Tracheal epithelial cell (primary cell): ENCODE results near the gene MATK. TPM values are rescaled to one million over a fixed set of nuclear protein-coding genes. Genes with fewer than 3 reads are reported as not detected.

ENCODE experiments used
- total RNA-seq: library from RNA; depleted of rRNA; stranded (reverse); fragments of >200 nt; gene quantifications from 2 replicates; pipeline ENCODE4 v1.2.1, GENCODE V29; 2014

The MATK gene, protein sequence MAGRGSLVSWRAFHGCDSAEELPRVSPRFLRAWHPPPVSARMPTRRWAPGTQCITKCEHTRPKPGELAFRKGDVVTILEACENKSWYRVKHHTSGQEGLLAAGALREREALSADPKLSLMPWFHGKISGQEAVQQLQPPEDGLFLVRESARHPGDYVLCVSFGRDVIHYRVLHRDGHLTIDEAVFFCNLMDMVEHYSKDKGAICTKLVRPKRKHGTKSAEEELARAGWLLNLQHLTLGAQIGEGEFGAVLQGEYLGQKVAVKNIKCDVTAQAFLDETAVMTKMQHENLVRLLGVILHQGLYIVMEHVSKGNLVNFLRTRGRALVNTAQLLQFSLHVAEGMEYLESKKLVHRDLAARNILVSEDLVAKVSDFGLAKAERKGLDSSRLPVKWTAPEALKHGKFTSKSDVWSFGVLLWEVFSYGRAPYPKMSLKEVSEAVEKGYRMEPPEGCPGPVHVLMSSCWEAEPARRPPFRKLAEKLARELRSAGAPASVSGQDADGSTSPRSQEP
- 1.7 TPM in 1 of 2 replicates, not detected in the other for total RNA-seq

DNA sequence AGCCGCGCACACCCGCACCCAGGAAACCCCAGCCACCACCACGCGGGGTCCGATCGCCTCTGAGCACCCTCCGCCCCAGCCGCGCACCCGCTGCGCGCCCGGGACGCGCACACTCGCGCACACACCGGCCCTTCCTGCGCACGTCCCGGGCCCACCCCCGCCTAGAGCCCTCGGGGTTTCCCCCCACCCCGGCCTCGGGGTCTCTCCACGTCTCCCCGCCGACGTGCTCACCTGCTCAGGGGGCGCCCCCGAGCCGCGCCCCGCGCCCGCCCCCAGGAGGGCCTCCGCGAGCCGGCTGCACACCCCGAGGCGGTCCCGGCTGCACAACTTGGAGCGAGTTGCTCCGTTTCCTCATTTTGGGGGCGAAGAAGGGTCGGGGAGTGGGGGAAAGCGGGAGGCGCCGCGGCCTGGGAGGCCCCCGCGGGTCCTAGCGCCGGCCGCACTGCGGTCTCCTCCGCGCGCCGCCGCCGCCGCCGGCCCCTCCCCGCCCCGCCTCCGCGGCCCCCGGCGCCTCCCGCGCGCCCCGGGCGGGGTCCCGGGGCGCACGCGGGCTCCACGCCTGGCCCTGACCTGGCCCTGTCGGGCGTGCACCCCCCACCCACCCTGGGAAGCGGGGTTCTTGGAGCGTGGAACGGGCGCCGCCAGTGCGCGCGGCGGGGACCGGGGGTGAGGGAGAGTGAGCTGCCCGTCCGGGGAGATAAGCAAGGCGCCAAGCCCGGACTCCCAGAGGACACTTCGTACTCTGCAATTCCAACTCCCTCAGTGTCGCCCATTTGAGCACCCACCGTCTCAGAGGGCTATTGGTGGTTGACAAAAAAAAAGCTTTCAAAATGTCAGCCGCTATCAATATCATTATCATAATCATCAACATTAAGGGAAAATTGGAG lies at the start of gene MATK:
TSS of gene MATK (minus strand) at position 444 of the 887 bp plus-strand sequence. CDS start 1,246 bp downstream, outside the sequence.

DNA sequence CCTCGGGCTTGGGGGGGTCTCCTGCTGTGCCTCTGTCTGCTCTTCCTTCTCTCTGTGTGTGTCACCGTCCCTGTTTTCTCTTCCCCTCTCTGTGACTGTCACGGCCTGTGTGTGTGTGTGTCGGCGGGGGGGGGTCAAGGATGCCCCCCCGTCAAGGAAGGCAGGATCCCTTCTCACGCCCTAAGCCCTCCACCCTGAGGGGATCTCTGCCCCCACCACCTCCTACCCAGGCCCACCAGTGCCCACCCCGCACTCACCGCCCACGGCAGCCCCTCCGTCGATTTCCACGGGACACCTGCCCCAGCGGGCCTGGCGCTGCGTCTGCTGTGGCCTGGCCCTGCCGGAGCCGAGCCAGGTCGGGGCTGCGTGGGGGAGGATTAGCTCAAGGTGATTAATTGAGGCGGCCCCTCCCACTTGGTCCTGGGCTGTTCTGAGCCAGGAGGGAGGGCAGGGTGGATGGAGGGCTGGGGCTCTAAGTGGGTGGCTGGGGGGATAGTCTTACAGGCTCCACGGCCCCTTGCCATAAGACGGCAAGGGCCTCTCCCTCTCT lies 14.2 kb downstream of the MATK start, which contains the start of gene RAX2:
TSS of gene RAX2 (minus strand) at position 323 of the 550 bp plus-strand sequence. CDS start 486 bp downstream, outside the sequence.

DNA sequence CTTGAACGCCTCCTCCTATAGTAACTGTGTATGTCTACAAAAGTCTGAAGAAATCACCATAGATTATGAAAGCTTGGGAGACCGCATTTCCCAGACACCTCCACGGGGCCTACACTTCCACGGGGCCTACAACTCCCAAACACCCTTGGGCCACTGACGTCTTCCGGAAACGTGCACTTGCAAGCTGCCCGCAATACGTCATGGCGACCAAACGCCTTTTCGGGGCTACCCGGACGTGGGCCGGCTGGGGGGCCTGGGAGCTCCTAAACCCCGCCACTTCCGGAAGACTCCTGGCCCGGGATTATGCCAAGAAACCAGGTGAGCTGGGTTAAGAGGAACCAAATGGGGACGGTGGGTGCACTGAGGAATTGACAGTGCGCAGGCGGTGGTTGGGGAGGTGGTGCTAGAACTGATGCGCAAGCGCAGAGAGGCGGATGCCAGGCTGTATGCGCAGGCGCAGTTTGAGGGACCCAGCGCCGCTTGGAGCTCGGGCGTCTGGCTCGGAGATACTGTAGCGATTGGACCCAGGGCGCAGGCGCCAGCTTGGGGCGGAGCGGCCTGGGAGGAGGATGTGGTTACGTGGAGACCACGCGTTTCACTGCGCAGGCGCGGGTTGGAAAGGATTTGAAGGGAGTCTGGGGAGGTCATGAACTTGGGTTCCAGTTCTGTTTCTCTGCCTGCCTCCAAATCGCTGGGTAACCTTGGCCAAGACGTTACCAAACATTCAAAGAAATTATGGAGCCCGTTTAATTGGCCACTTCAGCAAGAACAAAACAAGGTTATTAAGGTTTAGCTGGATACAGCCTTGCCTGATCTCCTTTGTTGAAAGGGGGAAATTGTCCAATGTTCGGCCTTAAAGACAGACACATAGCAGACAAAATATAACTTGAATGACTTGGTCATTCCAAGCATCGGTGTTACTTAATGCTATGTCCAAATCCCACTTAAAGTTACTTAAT lies 23.4 kb downstream of the MATK start, which contains the start of gene MRPL54:
TSS of gene MRPL54 (plus strand) at position 182 of the 959 bp plus-strand sequence. CDS start at position 201, 19 bp downstream.

DNA sequence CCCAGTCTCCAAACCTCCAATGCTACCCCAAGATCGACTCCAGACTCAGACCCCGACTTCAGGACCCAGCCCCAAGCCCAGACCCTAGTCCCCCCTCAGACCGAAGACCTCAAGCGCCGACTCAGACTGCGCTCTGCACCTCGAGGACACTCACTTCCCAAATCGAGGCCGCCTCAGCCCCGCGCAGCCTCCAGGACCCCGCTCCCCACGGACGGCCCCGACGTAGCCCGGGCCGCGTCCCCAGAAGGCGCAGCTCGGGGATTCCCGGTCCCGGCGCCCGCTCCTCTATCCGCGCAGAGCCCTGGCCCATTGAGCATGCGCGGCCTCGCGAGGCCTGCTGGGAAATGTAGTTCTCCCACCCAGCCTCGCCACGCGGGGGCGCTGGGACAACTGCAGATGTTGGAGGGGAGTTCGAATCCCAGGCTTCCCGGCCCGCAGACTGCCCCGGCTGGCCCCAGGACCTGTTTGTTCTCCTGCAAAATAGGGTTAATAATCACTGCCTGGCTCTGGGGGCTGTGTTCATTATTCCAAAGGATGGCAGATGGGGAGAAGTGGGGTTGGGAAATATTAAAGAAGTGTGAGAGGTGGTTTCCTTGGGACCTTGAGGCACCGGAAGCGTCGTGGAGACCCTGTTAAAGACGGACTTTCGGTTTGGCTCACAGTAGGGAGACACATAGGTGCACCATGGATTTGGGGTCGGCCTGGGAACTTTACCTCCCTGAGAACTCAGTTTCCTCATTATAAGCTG lies 24.6 kb downstream of the MATK start, which contains the start of gene APBA3:
TSS of gene APBA3 (minus strand) at position 311 of the 748 bp plus-strand sequence. CDS start 1,428 bp downstream, outside the sequence.

Other genes with a start within 250 kb of the MATK start
- not detected in 2 replicates for gene TEKTIP1, start 247.2 kb downstream of the MATK start, total RNA-seq
- 75.5 and 204 TPM in 2 replicates for gene MFSD12, start 228.8 kb downstream of the MATK start, total RNA-seq
- gene HMG20B, start 213.4 kb downstream of the MATK start, total RNA-seq, result 51.8 and 87.7 TPM in 2 replicates
- not detected in 2 replicates for gene GIPC3, start 200.9 kb downstream of the MATK start, total RNA-seq
- 0.24 TPM in 1 of 2 replicates, not detected in the other for gene TBXA2R, start 179.5 kb downstream of the MATK start, total RNA-seq
- 29.0 and 29.6 TPM in 2 replicates for gene CACTIN, start 159.6 kb downstream of the MATK start, total RNA-seq
- 7.2 and 10.8 TPM in 2 replicates for gene PIP5K1C, start 85.9 kb downstream of the MATK start, total RNA-seq
- 2.3 and 5.1 TPM in 2 replicates for gene TJP3, start 78.0 kb downstream of the MATK start, total RNA-seq
- gene APBA3, start 24.7 kb downstream of the MATK start, total RNA-seq, result 31.1 and 33.5 TPM in 2 replicates
- gene MRPL54, start 23.7 kb downstream of the MATK start, total RNA-seq, result 47.7 and 64.8 TPM in 2 replicates
- under 0.01 TPM in 1 of 2 replicates, not detected in the other for gene RAX2, start 14.2 kb downstream of the MATK start, total RNA-seq
- gene ZFR2, start 82.7 kb upstream of the MATK start, total RNA-seq, result not detected in 2 replicates
- not detected in 2 replicates for gene ATCAY, start 94.3 kb upstream of the MATK start, total RNA-seq
- gene NMRK2, start 146.7 kb upstream of the MATK start, total RNA-seq, result not detected in 2 replicates
- gene DAPK3, start 184.7 kb upstream of the MATK start, total RNA-seq, result 60.1 and 153 TPM in 2 replicates
- gene EEF2, start 199.1 kb upstream of the MATK start, total RNA-seq, result 3,484 and 4,939 TPM in 2 replicates
- gene PIAS4, start 221.4 kb upstream of the MATK start, total RNA-seq, result 12.8 and 18.3 TPM in 2 replicates